T1000 (cell line): ENCODE results near the gene MAML2.

Experiments used
- DNase-seq: peaks from one replicate; lab custom pipeline; 2025; ENCODE audit warnings: mixed read lengths; lab: John Stamatoyannopoulos, UW

Gene MAML2

DNA sequence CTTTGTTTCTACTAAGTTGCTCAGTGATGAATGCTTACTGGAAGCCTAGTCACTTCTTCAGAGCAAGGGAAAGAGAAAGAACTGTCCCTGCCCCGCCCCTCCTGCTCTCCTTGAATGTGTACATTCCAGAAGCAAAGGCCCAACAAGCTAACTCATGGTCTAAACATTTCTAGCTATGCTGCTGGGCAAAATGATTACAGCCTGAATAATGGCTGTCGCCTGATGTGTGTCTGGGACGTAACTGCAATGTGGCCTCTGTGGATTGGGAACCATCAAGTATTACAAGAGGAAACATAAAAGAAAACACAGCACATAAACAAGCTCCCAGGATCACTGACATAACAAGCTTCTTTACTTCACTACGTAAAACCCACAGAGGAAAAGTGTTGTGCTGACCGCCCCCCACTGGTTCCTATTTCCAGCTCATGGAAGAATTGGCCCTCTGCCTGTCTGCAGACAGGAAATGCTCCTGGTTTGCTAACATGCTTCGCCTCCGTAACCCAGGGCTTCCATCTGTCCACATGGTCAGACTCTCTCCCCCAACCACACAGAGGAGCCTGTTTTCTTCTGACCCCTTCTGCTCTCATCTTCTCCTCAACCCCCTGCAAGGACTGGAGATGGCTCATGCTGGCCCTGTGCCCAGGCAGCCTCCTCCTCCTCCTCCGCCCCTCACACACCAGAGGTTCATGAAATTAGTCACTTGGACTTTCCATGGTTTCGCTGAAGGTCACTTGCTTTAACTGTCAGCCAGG lies 187.2 kb downstream of the MAML2 start:
- peak; percentile 76 for DNase-seq

DNA sequence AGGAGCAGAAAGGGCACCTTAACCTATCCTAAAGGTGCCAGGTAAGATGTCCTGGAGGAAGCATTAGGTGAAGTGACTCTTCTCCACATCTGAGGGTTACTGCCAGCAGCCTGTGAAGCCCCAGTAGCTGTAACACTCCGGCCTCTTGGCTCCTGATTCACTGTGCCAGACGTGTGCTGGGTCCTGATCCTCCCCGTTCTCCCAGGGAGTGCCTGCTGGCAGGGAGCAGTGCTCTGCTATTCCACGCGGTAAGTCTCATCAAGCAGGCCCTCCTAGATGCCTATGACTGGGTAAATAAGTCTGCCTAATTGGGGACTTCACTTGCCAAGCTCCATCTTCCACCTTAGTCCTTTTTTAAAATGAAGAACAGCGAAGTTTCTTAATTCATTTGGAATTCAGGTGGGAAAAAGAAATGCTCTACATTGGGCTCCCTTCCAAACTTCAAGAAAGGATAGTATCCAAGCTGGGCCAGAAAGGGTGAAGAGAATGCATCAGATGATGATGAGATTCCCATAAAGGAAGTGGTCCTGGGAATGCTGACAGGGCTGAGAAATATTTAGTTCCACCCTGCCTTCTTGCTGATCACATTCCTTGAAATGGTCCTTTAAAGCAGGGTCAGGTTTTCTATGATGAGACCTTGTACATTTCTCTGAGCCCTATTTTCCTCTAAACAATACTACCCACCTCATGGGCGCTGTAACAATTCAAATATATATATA lies 188.0 kb downstream of the MAML2 start:
- no peak for DNase-seq

DNA sequence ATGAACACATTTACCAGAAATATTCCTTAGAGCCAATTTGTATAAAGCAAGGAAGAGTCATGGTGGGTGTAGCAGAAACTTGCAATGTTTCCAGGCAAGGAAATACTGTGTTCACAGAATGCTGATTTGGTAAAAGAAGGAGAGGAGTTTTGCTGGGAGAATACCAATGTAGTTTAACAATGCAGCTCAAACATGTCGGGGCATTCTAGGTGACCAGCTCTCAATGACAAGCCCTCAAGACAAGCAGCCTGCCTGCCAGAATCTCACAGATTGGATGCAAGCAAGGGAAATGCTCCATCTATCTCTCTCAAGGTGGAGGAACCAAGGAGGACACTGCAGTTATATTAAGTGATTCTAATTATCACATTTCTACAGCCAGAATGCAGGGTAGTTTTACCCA lies 190.4 kb downstream of the MAML2 start:
- DNase-seq = no peak

DNA sequence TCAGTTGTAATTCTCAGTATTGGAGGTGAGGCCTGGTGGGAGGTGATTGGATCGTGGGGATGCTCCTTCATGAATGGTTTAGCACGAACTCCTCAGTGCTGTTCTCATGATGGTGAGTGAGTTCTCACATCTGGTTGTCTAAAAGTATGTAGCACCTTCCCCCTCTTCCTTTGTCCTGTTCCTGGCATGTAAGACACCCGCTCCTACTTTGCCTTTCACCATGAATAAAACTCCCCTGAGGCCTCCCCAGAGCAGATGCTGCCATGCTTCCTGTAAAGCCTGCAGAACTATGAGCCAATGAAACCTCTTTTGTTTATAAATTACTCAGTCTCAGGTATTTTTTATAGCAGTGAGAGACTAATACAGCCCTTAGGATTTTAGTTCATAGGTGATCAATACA lies 191.5 kb downstream of the MAML2 start:
- no peak for DNase-seq

DNA sequence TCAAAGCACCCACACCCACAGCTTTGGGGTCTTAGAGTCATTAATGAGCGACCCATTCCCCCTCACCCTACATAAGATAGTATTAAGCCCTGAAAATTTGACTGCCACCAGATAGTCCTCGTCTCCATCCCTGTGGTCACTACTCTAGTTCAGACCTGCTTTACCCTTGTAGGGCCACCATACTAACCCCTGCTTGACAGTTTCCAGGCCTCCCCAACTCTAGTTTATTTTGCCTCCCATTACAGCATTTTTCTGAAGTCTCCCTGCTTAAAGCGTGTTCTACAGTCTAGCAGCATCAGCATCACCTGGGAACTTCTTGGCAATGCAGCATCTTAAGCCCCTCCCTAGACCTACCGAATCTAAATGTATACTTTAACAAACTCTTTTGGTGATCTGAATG lies 192.4 kb downstream of the MAML2 start:
- no peak for DNase-seq

DNA sequence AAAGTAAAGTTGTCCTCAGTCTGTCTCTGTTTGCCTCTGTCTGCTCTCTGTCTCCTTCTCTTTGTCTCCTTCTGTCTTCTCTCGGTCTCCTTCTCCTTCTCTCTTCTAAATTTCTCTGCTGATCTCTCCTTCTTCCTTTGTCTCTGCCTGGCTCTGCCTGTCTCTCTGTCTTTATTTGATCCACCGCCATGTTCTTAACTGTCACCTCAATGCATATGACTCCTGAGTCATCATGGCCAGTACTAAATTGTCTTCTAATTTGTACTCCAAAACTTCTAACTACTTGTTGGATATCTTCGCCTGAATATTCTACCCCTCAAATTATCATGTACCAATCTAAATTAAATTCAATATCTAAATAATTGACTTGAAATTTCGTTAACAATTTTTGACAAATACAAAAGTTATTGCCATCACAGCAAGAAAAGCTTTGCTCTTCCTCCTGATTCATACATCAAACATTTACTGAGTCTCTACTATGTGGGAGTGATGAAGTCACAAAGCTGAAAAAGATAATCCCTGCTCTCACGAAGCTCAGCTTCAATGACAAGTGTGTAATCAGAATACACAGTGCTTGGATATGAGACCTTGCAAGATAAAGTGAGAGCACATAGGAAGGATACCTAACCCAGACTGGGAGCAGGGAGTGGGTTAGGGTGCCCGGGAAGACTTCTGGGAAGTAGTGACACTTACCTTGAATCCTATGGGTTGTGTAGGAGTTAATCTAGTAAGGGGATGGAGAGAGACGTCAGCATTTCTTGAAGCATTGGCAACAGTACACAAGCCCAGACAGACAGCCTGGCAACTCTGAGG lies 193.0 kb downstream of the MAML2 start:
- no peak for DNase-seq

DNA sequence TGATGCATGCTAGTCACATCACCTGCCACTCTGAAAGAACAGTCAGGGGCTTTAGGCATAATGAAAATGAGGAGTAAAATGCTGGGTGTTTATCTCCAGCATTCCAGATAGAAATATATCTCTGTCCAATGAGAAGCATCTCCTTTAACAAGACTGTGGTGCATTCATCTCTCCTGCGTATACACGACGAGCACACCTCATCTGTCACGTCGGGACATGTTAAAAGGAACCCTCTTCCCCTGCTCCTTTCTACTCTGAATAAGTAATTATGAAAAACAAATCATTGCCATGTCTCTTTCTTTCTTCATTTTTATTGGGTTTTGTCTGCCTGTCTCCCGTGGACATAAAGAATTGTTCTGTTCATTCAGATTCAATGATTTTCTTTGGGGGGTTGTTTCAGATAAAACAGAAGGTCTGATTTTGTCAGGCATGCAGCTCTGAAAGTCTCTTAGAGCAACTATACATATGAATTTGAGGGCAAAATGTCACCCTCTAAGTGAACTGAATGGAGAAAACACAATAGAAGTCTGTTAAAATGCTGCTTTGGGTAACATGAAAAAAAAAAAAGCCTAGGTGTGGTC lies 195.0 kb downstream of the MAML2 start:
- DNase-seq = no peak

DNA sequence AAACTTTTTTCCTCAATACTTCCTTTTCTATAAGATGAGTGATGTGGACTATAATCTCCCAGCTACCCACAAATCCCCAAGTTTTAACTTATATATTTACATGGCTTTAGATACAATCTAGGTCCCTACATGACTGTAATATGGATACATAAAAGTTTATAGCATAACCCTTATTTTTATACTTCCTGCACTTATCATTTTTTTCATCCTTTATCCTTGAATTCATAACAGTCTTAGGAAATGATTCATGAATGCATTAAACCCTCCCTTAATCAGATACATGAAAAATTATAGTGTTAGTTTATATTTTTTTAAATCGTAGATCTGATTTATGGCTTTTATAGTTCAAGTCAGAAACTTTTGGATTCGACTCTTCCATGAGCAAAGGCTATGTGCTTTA lies 195.8 kb downstream of the MAML2 start:
- no peak for DNase-seq

DNA sequence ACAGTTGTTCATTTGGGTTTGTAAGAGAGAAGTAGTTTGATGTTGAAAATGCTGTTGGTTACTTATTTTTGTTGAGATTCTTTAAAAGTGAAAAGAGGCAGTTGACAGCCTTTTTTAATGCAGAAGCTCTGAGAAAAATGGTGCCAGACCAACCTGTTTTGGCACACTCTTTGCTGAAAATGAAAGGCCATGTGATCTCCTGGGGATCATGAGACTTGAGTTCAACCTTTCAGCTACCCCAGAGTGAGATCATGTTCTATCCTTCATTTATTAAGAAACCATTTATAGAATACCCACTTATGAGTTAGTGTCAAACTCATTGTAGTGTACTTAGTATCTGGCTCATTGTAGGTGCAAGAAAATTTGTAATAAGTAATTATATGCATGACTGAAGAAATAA lies 196.2 kb downstream of the MAML2 start:
- DNase-seq = no peak

DNA sequence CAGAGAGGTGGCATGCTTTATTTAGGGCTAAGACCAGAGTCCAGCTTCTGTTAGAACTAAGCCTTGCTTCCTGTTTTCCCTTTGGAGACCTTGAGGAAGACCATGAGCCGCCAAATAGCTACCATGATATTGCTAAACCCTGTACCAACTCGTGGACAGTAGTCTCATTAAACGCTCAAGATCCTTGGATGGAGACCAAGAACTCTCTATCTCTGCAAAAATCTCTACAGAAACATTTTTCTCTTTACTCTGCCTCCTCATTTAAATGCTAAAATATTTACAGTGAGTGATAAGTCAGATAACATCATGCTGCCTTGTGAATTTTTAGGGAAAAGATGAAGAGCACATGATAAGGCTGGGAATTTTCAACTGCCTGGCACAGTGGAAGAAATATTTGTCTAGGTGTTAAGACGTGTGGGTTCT lies 197.8 kb downstream of the MAML2 start:
- DNase-seq = no peak

DNA sequence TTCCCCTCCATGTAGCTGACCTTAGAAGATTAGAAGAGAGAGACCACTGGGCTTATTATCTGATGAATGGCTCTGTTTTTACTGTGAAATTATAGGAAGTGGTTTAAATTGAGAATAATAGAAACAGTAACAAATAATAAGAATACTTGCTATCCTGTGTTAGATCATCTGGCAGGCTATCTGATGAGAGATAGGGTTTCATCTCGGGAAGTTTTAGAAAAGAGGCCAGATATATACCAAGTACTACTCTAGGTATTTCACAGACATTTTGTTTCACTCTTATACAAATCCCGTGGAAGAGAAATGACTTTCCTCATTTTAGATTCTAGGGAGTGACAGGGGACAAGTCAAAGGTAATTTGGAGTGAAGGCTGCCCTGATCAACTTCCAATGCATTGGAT lies 198.4 kb downstream of the MAML2 start:
- no peak for DNase-seq

DNA sequence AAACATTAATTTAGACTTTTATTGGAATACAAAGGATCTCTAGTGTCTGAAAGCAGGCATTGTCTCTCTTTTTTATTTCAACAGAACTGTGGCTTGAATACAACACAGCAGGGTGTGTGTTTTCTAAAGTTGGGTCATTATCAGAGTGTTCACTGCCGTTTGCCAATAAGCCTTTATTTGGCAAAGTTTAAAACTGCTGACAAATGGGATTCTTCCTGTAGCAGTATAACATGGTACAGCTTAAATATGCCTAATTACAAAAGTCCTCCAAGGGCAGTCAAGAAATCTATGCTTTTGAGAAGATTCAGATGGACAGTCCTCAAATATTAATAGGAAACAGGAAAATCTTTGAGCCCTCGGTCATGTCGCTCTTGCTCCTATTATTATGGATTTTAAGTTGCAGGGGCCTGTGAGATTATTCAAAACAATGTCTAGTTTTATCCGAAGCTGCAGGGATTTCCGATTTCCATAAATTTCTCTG lies 199.9 kb downstream of the MAML2 start:
- DNase-seq = no peak

DNA sequence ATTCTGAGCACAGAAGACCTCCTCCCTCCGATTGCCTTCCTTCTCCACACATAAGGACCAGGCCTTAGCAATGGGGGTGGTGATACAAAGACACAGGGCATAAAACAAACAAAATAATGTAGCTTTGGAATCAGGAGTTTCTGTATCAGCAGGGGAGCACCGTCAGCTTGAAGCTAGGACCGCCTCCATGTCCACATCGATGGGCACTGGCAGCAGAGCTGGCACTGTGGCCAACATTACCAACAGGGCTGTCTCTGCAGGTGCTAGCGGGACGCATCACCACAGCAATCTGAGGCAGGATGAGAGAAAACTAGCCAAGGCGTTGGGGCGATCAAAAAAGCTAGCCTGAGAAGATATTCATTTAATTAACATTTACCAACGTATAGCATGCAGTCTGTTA lies 201.4 kb downstream of the MAML2 start:
- no peak for DNase-seq

DNA sequence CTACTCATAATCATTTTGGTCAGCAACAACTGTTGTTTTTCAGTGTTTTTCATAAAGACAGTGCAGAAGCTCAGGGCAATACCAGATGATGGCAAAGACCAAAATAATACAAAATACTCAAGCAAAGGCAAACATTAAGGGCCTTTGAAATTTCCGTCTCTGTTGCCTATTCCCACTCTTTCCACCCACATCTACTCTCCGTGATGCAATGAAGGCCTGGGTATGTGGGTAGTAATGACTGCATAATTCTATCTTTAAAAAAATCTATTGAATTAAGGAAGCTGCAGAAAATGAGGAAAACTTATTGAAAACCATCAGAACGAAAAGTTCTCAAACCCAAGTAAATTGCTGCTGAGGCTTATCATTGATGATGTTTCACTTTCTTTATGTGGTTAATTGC lies 203.3 kb downstream of the MAML2 start:
- no peak for DNase-seq

DNA sequence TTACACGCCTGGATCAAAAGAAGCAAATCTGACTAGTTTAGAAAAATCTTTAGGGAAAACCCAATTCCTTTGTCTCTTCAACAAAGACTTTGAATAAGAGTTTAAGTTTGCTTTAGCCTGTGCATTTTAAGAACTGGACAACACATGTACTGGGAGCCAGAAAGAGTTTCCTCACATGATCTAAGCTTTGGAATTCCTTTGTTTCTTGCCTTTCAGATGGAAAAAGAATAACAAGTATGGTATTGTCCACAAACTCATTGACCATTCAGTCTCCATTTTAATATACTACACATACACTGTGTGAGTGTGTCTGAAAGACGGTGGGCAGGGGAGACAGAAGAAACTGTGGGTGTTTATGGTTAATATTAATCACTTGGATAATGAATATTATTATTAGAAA lies 205.6 kb downstream of the MAML2 start:
- DNase-seq = no peak

DNA sequence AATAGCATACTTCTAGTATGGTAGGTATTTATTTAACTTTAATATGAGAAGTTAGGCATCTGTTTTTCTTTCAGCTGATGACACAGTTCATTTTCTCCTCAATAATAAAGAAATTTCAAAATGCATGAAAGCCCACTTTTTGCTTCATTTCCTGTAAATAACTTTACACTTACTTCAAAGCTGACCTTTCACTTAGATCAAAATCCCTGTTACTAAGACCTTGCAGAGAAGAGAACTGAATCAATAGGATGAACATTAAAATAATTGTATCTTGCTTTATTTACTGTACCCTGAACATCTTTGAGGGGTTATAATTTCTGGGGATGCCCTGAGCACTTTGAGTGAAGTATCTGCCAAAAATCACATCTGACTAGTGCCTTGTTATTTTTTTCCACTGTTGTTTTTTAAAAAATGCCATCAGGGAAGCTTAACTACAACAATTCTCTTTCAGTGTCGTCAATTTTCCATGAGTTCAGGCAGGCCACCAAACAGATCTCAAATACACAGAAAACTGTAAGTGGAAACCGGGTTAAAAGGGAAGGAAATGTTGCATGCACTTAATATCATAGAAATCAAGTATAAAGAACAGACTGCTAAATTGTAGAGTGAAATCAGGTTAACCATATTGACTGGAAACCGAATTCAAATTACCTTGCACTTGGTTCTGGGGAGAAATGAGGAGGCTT lies 206.2 kb downstream of the MAML2 start:
- DNase-seq = no peak

DNA sequence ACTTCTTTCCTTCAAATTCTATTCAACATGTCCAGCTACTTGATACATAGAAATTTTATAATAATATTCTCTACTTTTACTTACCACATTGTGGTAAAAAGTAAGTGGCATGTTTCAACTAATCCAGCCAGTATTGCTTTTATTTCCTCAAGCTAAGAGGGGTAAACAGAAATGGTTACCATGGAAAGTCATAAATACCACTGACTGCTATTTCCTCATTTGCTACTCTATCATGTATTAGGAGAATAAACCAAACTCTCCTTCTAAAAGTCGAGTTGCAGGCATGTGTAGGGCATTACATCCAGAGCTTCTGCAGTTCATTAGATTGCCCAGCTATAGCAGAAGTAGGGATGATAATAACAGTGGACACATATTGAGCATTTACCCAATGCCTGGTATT lies 208.4 kb downstream of the MAML2 start:
- no peak for DNase-seq

DNA sequence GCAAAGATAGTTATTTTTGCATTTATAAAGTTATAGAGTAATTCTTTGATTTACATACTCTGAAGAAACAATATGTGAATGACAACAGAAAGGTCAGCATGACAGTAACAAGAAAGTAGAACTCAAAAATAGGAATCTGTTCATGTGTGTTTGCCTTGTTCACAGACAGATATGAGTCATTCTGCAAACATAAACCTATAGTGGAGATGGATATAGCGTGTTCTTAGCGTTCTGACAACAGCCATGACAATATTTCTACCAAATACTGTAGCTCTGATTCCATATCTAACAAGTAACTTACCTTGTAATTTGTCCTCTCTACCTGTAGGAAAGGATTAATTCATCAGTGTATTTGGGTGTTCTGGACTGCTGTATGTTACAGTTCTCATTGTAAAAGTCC lies 210.6 kb downstream of the MAML2 start:
- no peak for DNase-seq

DNA sequence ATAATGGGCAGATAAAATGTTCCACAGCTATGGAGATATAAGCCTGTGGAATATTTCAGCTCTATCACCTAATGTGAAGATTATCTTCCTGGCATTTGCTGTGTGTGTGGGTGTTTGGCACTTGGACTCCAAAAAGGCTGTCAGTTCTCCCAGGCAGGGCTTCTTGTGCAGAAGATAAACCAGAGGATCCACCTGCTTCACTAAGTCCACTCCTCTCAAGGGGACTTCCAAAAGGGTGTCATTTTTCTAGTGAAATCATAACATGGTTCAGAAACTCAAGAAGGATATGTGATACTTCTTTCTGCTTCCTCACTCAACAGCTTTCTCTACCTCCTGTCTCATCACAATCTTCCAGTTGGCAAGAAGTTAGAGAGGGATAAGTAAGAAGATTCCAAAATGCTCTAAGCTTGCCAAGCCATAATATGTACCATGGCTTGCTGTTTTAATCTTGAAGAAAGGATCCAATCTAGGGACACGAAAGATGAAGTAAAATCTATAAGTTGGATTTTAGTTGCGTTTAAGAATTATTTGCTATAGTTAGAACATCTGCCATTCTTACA lies 212.9 kb downstream of the MAML2 start:
- no peak for DNase-seq

DNA sequence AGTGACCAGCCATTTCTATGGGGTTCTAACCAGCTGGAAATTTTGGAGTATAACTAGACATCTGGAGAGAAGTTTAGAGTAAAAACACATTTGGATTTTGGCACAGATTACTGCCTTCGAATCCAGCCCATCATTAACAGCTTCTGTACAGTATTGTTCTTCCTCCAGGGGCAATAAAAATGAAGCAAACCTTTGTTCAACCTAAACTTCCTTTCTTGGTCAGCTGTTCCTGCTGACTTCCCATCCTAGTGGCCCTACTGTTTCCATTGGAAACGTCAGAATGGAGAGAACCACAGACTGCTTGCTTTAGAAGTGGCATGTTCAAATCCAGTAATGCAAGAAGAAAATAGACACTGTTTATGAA lies 215.4 kb downstream of the MAML2 start:
- DNase-seq = no peak

DNA sequence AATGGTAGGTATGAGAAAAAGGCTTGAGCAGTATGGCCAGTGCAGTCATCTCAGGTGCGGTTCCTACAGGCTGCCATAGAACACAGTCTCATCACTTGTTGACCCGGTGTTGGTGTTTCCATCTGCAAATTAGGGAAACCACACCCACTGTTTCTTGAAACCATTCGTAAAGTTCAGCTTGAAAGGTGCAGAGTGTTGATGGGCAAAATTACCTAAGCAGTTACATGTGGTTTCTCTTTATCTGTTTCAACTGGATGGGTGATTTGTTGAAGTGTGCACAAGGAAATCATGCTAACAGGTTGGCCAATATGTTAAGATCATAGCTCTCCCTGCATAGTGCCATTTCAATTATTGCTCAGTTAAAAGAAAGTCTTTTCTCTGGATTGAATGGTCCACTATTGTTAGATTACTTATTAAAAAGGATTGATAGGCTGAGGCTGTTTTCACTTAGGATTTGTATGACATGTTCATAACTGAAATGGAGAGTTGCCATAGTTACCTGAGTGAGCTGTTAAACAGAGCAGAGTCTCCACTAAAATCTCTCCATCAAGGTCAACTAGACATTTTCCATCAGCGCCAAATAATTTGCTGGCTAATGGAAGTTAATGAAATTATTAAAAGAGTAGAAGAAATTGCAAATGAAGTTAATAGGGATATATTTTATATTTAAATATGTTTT lies 215.9 kb downstream of the MAML2 start:
- no peak for DNase-seq
